Activated naive CD4-positive, alpha-beta T cell treated with anti-CD3 and anti-CD28 coated beads for 36 hours (primary cell): ENCODE measurements around the gene GATAD2B. TPM values are rescaled to one million over a fixed set of nuclear protein-coding genes. Genes with fewer than 3 reads are reported as not detected.

Source experiments
- CTCF ChIA-PET: fragments of 350-600 bp; sonication (Branson Sonifier 250); formaldehyde crosslinking; loops from one replicate; lab custom pipeline; 2021; ENCODE audit warnings: antibody characterized with exemption; lab: Charles Lee
- DNase-seq: peaks from one replicate; pipeline ENCODE4 v3.0.0-alpha.2; 2020
- H3K27ac Mint-ChIP-seq: one replicate; pipeline ENCODE4 v1.8.0; 2021; ENCODE audit warnings: mild to moderate bottlenecking, mixed read lengths
- H3K27me3 Mint-ChIP-seq: one replicate; pipeline ENCODE4 v1.8.0; 2021; ENCODE audit warnings: low read depth, mixed read lengths
- H3K36me3 Mint-ChIP-seq: one replicate; pipeline ENCODE4 v1.8.0; 2021; ENCODE audit warnings: low read depth, mixed read lengths
- H3K4me1 Mint-ChIP-seq: one replicate; pipeline ENCODE4 v1.8.0; 2021; ENCODE audit warnings: low read depth, mixed read lengths
- H3K4me3 Mint-ChIP-seq: one replicate; pipeline ENCODE4 v1.8.0; 2021; ENCODE audit warnings: mild to moderate bottlenecking, moderate library complexity, mixed read lengths
- H3K9me3 Mint-ChIP-seq: one replicate; pipeline ENCODE4 v1.8.0; 2021; ENCODE audit warnings: mixed read lengths
- intact Hi-C: fragments of 100-400 bp; cut with micrococcal nuclease; formaldehyde crosslinking; loops from one replicate; pipeline ENCODE4 v1.15.1; 2023
- total RNA-seq, 2 experiments: library from RNA; stranded (reverse); gene quantifications; one replicate each; pipeline ENCODE4 v1.2.3, GENCODE V29; 2021

The GATAD2B gene
- total RNA-seq, 2 experiments from 2014 or later, result 69.0 to 70.2 TPM

GRCh38 chr1:153796786-153797659, 125.7 kb downstream of the GATAD2B start:
- no peak overlapping the region for H3K27ac Mint-ChIP-seq
- DNase-seq, result peak; percentile 95
- H3K9me3 Mint-ChIP-seq, result no peaks in the 10 kb centered on the region
- H3K4me1 Mint-ChIP-seq, result peaks cover 2% of the 10 kb centered on the region
- no peaks in the 10 kb centered on the region for H3K27me3 Mint-ChIP-seq
- intact Hi-C loops, result loop anchor here (1.0 to 5.0 kb wide), 6 partner anchors 120 to 476 kb away; partner anchors contain the start of genes CREB3L4, HAX1, NPR1 and RAB13
- CTCF ChIA-PET, result interaction anchor here (0.5 to 3.6 kb wide), 19 partner anchors 13 to 538 kb away, joined by 3 to 58 read pairs (median 4); partner anchors contain the start of genes DENND4B, RAB13, RPS27 and SLC27A3
- no peak overlapping the region for H3K4me3 Mint-ChIP-seq
- H3K36me3 Mint-ChIP-seq, result no peaks in the 10 kb centered on the region

- no peak overlapping the region for H3K27ac Mint-ChIP-seq
- peaks cover 8% of the 10 kb centered on the region for H3K4me1 Mint-ChIP-seq
- no peak overlapping the region for H3K4me3 Mint-ChIP-seq
- CTCF ChIA-PET, result interaction anchor here (0.5 to 3.6 kb wide), 16 partner anchors 12 to 427 kb away, joined by 3 to 58 read pairs (median 4); partner anchors contain the start of genes DENND4B, RAB13, RPS27 and SLC27A3
- H3K9me3 Mint-ChIP-seq, result no peaks in the 10 kb centered on the region
- intact Hi-C loops, result loop anchor here (2.0 to 5.0 kb wide), 2 partner anchors 119 to 477 kb away; partner anchors contain the start of genes HAX1 and NPR1
- no peaks in the 10 kb centered on the region for H3K36me3 Mint-ChIP-seq
- H3K27me3 Mint-ChIP-seq, result no peaks in the 10 kb centered on the region
- DNase-seq, result peak; percentile 3
Measured at GRCh38 chr1:153795934-153796785, 126.6 kb downstream of the GATAD2B start.

GRCh38 chr1:153795330-153795837, 127.4 kb downstream of the GATAD2B start:
- Mint-ChIP-seq H3K36me3 (no peaks in the 10 kb centered on the region), H3K4me3 (no peak overlapping the region), H3K9me3 (no peaks in the 10 kb centered on the region), H3K27me3 (no peaks in the 10 kb centered on the region), H3K4me1 (peaks cover 15% of the 10 kb centered on the region), H3K27ac (no peak overlapping the region)
- intact Hi-C loops, result loop anchor here (5.0 kb wide), 1 partner anchor 118 kb away; the partner anchor contains the start of gene NPR1
- no peak for DNase-seq
- CTCF ChIA-PET, result interaction anchor here (0.6 kb wide), 1 partner anchor 428 kb away, joined by 3 read pairs; no protein-coding TSS in a partner anchor

- intact Hi-C loops, result loop anchor here (5.0 kb wide), 1 partner anchor 117 kb away; the partner anchor contains the start of gene NPR1
Measured at GRCh38 chr1:153794624-153795329, 128.0 kb downstream of the GATAD2B start.

GRCh38 chr1:153793973-153794615, 128.7 kb downstream of the GATAD2B start:
- peaks cover 26% of the 10 kb centered on the region for H3K4me1 Mint-ChIP-seq

More at GRCh38 chr1:153794624-153795329, 128.0 kb downstream of the GATAD2B start:
- no peaks in the 10 kb centered on the region for H3K36me3 Mint-ChIP-seq
- no peak overlapping the region for H3K27ac Mint-ChIP-seq
- H3K4me1 Mint-ChIP-seq, result peaks cover 21% of the 10 kb centered on the region
- no peaks in the 10 kb centered on the region for H3K9me3 Mint-ChIP-seq
- no peaks in the 10 kb centered on the region for H3K27me3 Mint-ChIP-seq
- DNase-seq, result no peak
- CTCF ChIA-PET, result no interaction called here
- H3K4me3 Mint-ChIP-seq, result no peak overlapping the region

GRCh38 chr1:153793261-153793972, 129.4 kb downstream of the GATAD2B start:
- CTCF ChIA-PET, result interaction anchor here (1.2 kb wide), 1 partner anchor 21 kb away, joined by 3 read pairs; no protein-coding TSS in a partner anchor
- no peak for DNase-seq
- no peaks in the 10 kb centered on the region for H3K9me3 Mint-ChIP-seq
- no peak overlapping the region for H3K27ac Mint-ChIP-seq
- H3K27me3 Mint-ChIP-seq, result peaks cover 2% of the 10 kb centered on the region
- intact Hi-C loops, result no loop called here
- H3K4me3 Mint-ChIP-seq, result no peak overlapping the region
- peaks cover 29% of the 10 kb centered on the region for H3K4me1 Mint-ChIP-seq
- no peaks in the 10 kb centered on the region for H3K36me3 Mint-ChIP-seq

More at GRCh38 chr1:153793973-153794615, 128.7 kb downstream of the GATAD2B start:
- H3K36me3 Mint-ChIP-seq, result no peaks in the 10 kb centered on the region
- no peak overlapping the region for H3K4me3 Mint-ChIP-seq
- no peak overlapping the region for H3K27ac Mint-ChIP-seq
- CTCF ChIA-PET, result interaction anchor here (1.2 kb wide), 1 partner anchor 20 kb away, joined by 3 read pairs; no protein-coding TSS in a partner anchor
- intact Hi-C loops, result no loop called here
- DNase-seq, result no peak
- no peaks in the 10 kb centered on the region for H3K9me3 Mint-ChIP-seq
- no peaks in the 10 kb centered on the region for H3K27me3 Mint-ChIP-seq

- CTCF ChIA-PET, result interaction anchor here (0.8 to 1.2 kb wide), 2 partner anchors 21 to 194 kb away, joined by 3 read pairs; no protein-coding TSS in a partner anchor
- no peaks in the 10 kb centered on the region for H3K9me3 Mint-ChIP-seq
- H3K36me3 Mint-ChIP-seq, result no peaks in the 10 kb centered on the region
- H3K4me1 Mint-ChIP-seq, result peaks cover 29% of the 10 kb centered on the region
- no peak overlapping the region for H3K4me3 Mint-ChIP-seq
- no peak overlapping the region for H3K27ac Mint-ChIP-seq
- peaks cover 2% of the 10 kb centered on the region for H3K27me3 Mint-ChIP-seq
- DNase-seq, result no peak
- intact Hi-C loops, result no loop called here
Measured at GRCh38 chr1:153792631-153793041, 130.1 kb downstream of the GATAD2B start.

GRCh38 chr1:153791648-153792253, 131.0 kb downstream of the GATAD2B start:
- no peak for DNase-seq
- Mint-ChIP-seq H3K27ac (no peak overlapping the region), H3K9me3 (no peaks in the 10 kb centered on the region), H3K4me1 (peaks cover 27% of the 10 kb centered on the region), H3K27me3 (peaks cover 2% of the 10 kb centered on the region), H3K4me3 (no peak overlapping the region), H3K36me3 (no peaks in the 10 kb centered on the region)
- intact Hi-C loops, result no loop called here
- CTCF ChIA-PET, result interaction anchor here (0.7 to 1.0 kb wide), 4 partner anchors 17 to 195 kb away, joined by 3 to 4 read pairs (median 3); partner anchors contain the start of genes NPR1 and RAB13

GRCh38 chr1:153790966-153791647, 131.7 kb downstream of the GATAD2B start:
- Mint-ChIP-seq H3K27me3 (peaks cover 2% of the 10 kb centered on the region), H3K27ac (peak overlapping the region; percentile 56), H3K9me3 (no peaks in the 10 kb centered on the region), H3K36me3 (no peaks in the 10 kb centered on the region), H3K4me1 (peaks cover 27% of the 10 kb centered on the region), H3K4me3 (peak overlapping the region; percentile 22)
- CTCF ChIA-PET, result interaction anchor here (0.7 to 1.0 kb wide), 3 partner anchors 16 to 196 kb away, joined by 3 to 4 read pairs (median 3); partner anchors contain the start of genes NPR1 and RAB13
- intact Hi-C loops, result no loop called here
- peak; percentile 44 for DNase-seq
